Measurements from ENCODE around the gene GDF2.

GDF2 gene

DNA sequence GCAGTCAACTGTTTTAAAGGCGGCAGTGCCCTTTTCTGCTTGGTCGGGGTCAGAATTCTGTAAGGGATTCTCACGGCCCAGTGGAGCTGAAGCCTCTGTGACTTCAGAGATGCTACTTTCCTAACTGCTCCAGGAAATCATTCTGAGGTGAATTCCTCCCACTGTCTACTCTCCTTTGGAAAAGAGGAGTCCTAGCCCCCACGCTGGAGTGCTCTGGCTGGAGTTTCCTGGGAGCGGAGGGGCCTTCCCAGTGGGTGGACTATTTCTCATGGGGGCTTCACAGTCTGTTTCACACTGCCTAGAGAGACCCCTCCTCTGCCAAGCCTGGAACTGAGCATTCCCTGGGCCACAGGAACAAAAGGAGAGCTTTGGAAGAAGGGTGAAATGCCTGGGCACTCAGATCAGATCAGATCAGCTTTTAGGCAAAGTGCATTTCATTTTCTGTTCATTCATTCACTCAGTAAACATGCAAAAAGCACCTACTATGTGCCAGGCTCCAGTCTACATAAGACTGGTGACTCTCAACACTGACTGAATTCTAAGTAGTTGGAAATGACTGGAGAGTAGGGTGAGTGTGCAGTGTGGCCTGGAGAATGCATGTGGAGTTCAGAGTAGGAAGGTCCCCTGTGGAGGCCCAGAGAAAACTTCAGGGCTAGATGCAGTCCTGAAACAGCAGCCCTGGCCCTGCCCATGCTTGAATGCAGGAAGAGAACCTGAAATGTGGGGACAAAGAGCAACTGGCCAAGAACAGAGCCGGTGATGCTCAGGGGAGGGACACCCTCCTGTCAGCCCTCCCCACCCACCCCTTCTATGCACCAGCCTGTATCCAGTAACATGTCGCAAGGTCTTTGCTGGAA lies 49.6 kb downstream of the GDF2 start:
- no peak for DNase-seq

GRCh38 chr10:47372726-47373125 lies 50.5 kb downstream of the GDF2 start:
- DNase-seq = no peak

GRCh38 chr10:47374611-47375536 lies 52.6 kb downstream of the GDF2 start:
- DNase-seq = no peak

DNA sequence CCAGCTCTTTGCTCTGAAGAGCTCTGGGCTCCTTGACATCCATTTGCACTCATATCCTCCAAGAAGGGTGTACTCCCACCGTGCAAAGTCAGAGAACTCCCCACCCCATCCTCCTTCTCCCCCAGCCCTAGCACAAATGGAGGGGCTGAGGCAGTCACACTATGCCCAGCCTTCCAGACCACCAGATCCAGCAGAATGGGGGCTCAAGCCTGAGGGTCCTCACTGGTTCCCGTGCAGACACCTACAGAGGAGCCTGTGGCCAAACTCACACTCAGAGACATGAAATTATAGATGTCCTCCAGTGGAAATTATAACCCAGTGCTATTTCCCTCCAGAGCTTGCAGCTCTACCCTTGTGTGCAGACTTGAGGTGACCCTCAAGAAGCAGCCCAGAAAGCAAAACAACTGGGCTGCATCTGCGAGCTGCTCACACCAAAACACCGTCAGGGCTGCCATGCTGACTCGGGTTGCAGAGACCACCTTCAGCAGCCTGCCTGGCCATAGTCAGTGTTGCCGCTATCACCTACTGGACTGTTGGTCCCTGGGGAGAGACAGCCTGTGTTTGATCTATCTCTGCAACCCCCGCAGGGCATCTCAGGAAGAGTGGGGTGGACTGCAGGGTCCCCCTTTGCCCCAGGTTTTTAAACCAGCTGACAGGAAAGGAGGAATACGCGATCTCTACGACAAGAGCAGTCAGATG lies 54.4 kb downstream of the GDF2 start:
- no peak for DNase-seq
